ENCODE data around the gene HNRNPU.

DNA sequence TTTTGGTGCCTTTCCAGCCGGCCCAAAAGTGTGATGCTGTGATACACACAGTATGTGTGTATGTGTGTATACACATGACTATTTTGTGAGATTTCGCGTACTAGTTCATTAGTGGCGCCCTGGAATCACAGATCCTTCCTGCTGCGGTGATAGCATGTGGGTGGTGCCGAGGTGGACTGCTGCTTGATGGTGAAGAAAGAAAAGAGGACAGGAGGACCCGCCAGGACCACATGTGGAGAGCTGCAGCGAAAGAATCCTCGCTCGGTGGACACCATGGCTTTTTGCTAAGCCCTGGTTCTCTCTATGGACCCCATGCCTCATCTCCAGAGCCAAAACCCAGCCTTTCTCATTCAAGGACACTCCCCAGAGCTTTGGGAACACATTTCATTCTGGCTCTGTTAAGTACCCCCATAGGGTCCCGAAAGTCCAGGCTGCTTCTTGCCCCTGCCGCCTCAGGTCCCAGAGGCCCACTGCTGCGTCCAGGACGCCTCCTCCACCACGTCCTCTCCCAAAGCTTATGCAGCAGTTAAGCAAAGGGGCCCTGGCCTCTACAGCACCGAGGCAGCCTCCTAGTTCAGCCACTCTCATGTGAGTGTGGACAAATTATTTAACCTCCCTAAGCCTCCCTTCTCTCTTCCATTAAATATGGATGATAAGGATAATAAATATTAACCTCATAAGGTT, 61.6 kb downstream of the HNRNPU start:
- TF ChIP-seq, protein P1, sequence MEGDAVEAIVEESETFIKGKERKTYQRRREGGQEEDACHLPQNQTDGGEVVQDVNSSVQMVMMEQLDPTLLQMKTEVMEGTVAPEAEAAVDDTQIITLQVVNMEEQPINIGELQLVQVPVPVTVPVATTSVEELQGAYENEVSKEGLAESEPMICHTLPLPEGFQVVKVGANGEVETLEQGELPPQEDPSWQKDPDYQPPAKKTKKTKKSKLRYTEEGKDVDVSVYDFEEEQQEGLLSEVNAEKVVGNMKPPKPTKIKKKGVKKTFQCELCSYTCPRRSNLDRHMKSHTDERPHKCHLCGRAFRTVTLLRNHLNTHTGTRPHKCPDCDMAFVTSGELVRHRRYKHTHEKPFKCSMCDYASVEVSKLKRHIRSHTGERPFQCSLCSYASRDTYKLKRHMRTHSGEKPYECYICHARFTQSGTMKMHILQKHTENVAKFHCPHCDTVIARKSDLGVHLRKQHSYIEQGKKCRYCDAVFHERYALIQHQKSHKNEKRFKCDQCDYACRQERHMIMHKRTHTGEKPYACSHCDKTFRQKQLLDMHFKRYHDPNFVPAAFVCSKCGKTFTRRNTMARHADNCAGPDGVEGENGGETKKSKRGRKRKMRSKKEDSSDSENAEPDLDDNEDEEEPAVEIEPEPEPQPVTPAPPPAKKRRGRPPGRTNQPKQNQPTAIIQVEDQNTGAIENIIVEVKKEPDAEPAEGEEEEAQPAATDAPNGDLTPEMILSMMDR (IDR thresholded peaks at IDR 0.05; ENCODE audit: low read depth, low read length, missing input control) = no peak
- TF ChIP-seq SP1 (IDR thresholded peaks at IDR 0.05) (no peak), MAX (IDR thresholded peaks at IDR 0.05) (no peak), GABPA (IDR thresholded peaks at IDR 0.05 in 1 of 2, conservative IDR thresholded peaks at IDR 0.05 in 1 of 2) (no peak), ZBTB33 (IDR thresholded peaks at IDR 0.05) (no peak), TAF1 (conservative IDR thresholded peaks at IDR 0.05) (no peak), YY1 (IDR thresholded peaks at IDR 0.05) (no peak), JUND (IDR thresholded peaks at IDR 0.05) (no peak), RAD21 (IDR thresholded peaks at IDR 0.05) (no peak), RXRA (IDR thresholded peaks at IDR 0.05) (no peak)
- TF ChIP-seq, protein P2, sequence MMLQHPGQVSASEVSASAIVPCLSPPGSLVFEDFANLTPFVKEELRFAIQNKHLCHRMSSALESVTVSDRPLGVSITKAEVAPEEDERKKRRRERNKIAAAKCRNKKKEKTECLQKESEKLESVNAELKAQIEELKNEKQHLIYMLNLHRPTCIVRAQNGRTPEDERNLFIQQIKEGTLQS (IDR thresholded peaks at IDR 0.05) = no peak
- TF ChIP-seq, protein P3, sequence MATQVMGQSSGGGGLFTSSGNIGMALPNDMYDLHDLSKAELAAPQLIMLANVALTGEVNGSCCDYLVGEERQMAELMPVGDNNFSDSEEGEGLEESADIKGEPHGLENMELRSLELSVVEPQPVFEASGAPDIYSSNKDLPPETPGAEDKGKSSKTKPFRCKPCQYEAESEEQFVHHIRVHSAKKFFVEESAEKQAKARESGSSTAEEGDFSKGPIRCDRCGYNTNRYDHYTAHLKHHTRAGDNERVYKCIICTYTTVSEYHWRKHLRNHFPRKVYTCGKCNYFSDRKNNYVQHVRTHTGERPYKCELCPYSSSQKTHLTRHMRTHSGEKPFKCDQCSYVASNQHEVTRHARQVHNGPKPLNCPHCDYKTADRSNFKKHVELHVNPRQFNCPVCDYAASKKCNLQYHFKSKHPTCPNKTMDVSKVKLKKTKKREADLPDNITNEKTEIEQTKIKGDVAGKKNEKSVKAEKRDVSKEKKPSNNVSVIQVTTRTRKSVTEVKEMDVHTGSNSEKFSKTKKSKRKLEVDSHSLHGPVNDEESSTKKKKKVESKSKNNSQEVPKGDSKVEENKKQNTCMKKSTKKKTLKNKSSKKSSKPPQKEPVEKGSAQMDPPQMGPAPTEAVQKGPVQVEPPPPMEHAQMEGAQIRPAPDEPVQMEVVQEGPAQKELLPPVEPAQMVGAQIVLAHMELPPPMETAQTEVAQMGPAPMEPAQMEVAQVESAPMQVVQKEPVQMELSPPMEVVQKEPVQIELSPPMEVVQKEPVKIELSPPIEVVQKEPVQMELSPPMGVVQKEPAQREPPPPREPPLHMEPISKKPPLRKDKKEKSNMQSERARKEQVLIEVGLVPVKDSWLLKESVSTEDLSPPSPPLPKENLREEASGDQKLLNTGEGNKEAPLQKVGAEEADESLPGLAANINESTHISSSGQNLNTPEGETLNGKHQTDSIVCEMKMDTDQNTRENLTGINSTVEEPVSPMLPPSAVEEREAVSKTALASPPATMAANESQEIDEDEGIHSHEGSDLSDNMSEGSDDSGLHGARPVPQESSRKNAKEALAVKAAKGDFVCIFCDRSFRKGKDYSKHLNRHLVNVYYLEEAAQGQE (IDR thresholded peaks at IDR 0.05) = no peak

Measured in liver (tissue), 3 donors.